ENCODE data around the gene ST8SIA6.
"Not testable (repeated sequence)": the region's sequence is repeated elsewhere in the genome, so short reads cannot be mapped to it uniquely, and the experiment has no call there.

Gene ST8SIA6

GRCh38 chr10:17460756-17461155 is 6.4 kb upstream of the ST8SIA6 start:
- DNase-seq (ENCODE audit: low read depth in 4 of 4, low spot score in 1 of 4) = no peak

GRCh38 chr10:17457083-17457482 is 2.7 kb upstream of the ST8SIA6 start:
- DNase-seq (ENCODE audit: low read depth in 4 of 4, low spot score in 1 of 4) = no peak

GRCh38 chr10:17456032-17456548 is 1.7 kb upstream of the ST8SIA6 start:
- DNase-seq (ENCODE audit: low read depth in 4 of 4, low spot score in 1 of 4) = no peak

- no peak for DNase-seq (ENCODE audit: low read depth in 4 of 4, low spot score in 1 of 4)
Observed at GRCh38 chr10:17455015-17455520, 673 bp upstream of the ST8SIA6 start.

- DNase-seq (ENCODE audit: low read depth in 4 of 4, low spot score in 1 of 4) = peak in 1 of 4 experiments; percentile 23
Observed at GRCh38 chr10:17453373-17454091, 863 bp downstream of the ST8SIA6 start.

- DNase-seq (ENCODE audit: low read depth in 4 of 4, low spot score in 1 of 4) = no peak
Observed at GRCh38 chr10:17453035-17453372, 1.4 kb downstream of the ST8SIA6 start.

GRCh38 chr10:17452060-17452841 is 2.1 kb downstream of the ST8SIA6 start:
- no peak for DNase-seq (ENCODE audit: low read depth in 4 of 4, low spot score in 1 of 4)

GRCh38 chr10:17450024-17450423 is 4.4 kb downstream of the ST8SIA6 start:
- DNase-seq (ENCODE audit: low read depth in 4 of 4, low spot score in 1 of 4) = no peak

- DNase-seq (ENCODE audit: low read depth in 4 of 4, low spot score in 1 of 4) = no peak
Observed at GRCh38 chr10:17445400-17445998, 8.9 kb downstream of the ST8SIA6 start.

GRCh38 chr10:17444388-17444714 is 10.0 kb downstream of the ST8SIA6 start:
- DNase-seq (ENCODE audit: low read depth in 4 of 4, low spot score in 1 of 4) = no peak

- no peak for DNase-seq (ENCODE audit: low read depth in 4 of 4, low spot score in 1 of 4)
Observed at GRCh38 chr10:17443707-17444387, 10.5 kb downstream of the ST8SIA6 start.

- DNase-seq (ENCODE audit: low read depth in 4 of 4, low spot score in 1 of 4) = no peak
Observed at GRCh38 chr10:17438583-17438982, 15.8 kb downstream of the ST8SIA6 start.

GRCh38 chr10:17436578-17436977 is 17.8 kb downstream of the ST8SIA6 start:
- DNase-seq (ENCODE audit: low read depth in 4 of 4, low spot score in 1 of 4) = not testable (repeated sequence)

GRCh38 chr10:17435953-17436352 is 18.4 kb downstream of the ST8SIA6 start:
- no peak for DNase-seq (ENCODE audit: low read depth in 4 of 4, low spot score in 1 of 4)

- no peak for DNase-seq (ENCODE audit: low read depth in 4 of 4, low spot score in 1 of 4)
Observed at GRCh38 chr10:17435187-17435586, 19.2 kb downstream of the ST8SIA6 start.

GRCh38 chr10:17432723-17433122 is 21.7 kb downstream of the ST8SIA6 start:
- DNase-seq (ENCODE audit: low read depth in 4 of 4, low spot score in 1 of 4) = no peak

GRCh38 chr10:17431871-17432311 is 22.5 kb downstream of the ST8SIA6 start:
- DNase-seq (ENCODE audit: low read depth in 4 of 4, low spot score in 1 of 4) = no peak

- peak in 2 of 4 experiments; percentile 23 to 32 for DNase-seq (ENCODE audit: low read depth in 4 of 4, low spot score in 1 of 4)
Observed at GRCh38 chr10:17430647-17431355, 23.6 kb downstream of the ST8SIA6 start.

- no peak for DNase-seq (ENCODE audit: low read depth in 4 of 4, low spot score in 1 of 4)
Observed at GRCh38 chr10:17429490-17429889, 24.9 kb downstream of the ST8SIA6 start.

- peak in 3 of 4 experiments; percentile 20 to 50 (median 28) for DNase-seq (ENCODE audit: low read depth in 4 of 4, low spot score in 1 of 4)
Observed at GRCh38 chr10:17428351-17429097, 25.9 kb downstream of the ST8SIA6 start.
